Measurements from ENCODE around the gene WAC.
"Not testable (repeated sequence)": the region's sequence is repeated elsewhere in the genome, so short reads cannot be mapped to it uniquely, and the experiment has no call there.

WAC gene

DNA sequence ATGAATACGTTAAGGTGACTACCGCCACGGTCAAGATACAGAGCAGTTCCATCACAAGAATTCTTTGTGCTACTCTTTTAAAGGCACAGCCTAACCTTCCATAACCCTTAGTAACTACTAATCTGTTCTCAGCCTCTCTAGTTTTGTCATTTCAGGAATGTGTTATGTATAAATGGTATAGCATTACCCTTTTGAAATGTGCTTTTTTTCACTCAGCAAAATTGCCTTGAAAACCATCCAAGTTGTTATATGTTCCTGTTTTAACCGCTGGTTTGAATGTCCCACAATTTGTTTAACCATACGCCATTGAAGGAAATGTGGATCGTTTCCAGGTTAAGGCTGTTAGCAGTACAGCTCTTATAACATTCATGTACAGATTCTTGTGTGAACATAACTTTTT is 32.0 kb downstream of the WAC start:
- no peak for DNase-seq (ENCODE audit: low spot score)

DNA sequence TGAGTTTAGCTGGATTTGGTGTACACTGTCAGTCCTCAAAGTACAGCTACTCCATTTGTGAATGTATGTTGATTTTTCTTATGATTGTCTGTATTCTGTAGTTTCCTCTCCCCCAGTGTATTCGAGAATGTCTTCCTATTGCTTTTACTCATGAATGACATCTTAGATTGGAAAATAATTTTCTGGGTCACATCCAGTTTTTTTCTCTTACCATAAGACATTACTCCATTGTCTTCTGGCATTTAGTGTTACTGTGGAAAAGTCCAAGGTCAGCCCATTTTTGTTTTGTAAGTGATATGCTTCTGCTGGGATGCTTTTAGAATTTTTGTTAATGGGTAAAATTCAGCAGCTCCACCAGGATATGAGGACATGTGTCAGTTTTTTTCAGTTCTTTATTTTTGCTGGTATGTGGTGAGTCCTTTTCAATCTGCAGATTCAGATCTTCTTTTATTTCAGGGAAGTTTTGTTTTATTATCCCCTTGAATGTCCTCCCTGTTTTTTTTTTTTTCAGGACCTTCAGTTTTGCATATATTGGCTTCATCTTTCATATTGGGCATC is 33.6 kb downstream of the WAC start:
- peak; percentile 22 for DNase-seq (ENCODE audit: low spot score)

DNA sequence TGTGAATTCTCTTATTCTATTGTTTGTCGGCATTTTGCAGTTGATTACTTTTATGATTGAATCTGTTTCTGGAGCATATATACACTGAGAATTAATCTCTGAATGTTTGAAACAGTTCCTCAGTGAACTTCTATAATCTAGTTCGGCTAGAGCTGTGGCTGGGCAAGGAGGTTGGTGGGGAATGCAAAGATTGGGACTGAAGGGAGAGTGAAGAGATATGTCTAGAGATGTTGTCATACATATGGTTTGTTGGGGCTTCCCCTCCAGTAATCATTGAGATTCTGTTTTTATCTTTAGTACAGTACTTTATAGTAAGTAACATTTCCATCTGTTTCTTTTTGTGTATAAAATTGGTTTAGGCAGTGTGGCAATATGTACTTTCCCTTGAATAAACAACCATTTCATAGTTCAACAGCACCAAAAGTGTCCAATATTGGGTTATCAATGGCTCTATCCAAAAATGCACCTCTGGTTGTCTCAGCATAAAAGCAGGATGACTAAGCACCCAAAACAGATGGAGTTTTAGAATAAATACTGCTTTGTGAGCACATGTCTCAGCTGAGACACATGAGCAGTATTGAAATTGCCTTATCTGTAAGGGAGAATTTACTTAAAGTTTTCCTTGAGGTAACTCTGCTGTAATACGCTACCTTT is 36.7 kb downstream of the WAC start:
- peak; percentile 79 for DNase-seq (ENCODE audit: low spot score)

DNA sequence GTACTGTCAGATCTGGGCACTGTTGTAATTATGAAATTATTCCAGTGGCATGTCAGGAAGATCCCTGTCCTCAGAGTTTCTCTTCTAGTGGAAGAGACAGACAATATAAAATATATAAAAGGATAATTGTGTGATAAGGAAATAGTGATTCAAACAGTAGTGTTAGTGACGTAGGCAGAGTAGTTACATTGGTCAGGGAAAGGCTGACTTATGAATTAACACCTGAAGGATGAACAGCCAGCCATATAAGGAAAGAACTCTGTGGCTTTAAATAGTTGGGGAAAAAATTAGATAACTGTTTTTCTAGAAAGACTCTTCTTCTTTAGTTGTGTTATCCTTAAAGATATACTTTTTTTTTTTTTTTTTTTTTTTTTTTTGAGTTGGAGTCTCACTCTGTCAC is 37.7 kb downstream of the WAC start:
- DNase-seq (ENCODE audit: low spot score) = no peak

DNA sequence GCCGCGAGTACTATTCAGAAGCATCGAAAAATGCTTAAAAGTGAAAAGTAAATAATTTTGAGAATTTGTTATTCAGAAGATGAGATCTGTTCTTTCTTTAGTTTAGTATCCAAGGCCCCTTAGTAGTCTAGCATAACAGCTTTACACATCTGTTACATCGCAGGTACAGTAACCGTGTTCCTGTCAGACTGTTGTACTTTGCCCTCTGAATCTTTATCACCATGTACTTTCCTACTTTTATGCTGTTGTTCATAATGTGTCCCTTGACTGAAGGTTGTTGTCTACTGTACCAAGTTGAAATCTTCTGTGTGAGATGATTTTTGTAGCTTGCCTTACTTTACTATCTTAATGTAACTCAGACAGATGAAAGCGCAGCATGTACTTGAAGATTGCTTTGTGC is 38.3 kb downstream of the WAC start:
- DNase-seq (ENCODE audit: low spot score) = no peak

DNA sequence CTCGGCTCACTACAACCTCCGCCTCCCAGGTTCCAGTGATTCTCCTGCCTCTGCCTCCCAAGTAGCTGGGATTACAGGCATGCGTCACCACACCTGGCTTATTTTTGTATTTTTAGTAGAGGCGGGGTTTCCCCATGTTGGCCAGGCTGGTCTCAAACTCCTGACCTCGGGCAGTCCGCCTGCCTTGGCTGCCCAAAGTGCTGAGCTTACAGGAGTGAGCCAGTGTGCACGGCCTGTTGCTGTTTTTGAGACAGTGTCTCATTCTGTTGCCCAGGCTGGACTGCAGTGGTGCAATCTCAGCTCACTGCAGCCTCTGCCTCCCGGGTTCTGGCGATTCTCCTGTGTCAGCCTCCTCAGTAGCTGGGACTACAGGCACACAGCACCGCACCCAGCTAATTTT is 41.3 kb downstream of the WAC start:
- DNase-seq (ENCODE audit: low spot score) = not testable (repeated sequence)

DNA sequence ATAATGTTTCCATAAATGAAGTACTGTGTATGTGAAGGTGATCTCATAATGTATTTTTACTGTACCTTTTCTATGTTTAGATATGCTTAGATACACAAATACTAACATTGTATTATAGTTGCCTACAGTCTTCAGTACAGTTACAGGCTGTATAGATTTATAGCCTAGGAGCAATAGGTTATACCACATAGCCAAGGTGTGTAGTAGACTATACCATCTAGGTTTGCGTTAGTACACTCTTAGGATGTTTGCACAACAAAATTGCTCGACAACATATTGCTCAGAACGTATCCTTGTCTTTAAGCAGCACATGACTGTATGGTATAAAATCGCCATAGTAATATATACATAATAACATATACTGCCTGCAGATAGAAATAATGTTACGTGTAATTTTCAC is 42.9 kb downstream of the WAC start:
- DNase-seq (ENCODE audit: low spot score) = no peak

DNA sequence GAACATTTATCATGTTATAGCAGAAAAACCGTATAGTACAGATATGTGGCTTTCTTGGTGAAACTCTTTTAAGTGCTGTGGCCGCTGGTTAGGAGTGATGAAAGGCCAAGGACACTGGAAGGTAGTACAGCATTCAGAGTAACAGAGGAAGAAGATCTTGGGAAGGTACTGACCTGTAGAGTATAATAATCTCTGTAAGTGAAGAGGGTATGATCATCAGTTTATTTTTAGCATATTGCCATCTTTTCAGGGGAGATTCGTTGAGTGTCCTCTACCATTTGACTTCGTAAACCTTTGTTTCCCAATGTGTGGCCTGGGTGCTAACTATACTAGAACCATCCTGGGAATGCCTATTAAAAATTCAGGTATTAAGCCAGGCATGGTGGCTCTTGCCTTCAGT is 44.6 kb downstream of the WAC start:
- DNase-seq (ENCODE audit: low spot score) = no peak

DNA sequence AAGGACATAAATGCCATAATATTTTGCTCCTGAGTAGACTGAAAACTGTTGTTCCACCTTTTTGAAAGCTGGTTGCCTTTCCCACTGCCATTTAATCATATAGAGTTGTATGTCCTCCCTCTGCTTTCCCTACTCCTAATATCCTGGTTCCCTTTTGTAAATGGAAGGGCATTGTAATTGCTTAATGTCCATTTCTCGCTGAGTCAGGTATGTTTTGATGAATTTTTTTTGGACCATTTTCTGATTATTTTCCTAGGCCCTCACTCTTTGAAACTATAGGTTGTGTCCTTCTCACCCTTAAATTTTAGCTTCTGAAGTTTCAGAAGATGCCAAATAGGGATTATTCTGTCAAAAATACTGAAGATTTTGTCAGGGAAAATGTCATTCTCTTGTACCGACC is 45.5 kb downstream of the WAC start:
- no peak for DNase-seq (ENCODE audit: low spot score)

DNA sequence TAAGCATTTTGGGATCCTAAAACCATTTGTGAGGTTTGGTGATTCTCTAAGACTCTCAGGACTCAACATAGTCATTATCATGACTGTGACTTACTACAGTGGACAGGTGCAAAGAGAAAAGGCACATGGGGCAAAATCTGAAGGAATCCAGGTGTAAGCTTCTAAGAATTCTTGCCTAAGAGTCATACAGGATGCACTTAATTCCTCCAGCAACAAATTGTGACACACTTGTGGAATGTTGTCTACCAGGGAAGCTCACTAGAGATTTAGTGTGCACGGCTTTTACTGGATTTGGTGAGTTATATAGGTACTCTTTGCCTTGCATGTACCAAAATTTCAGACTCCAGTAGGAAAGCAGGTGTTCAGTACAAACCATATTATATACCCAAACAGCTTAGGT is 47.9 kb downstream of the WAC start:
- DNase-seq (ENCODE audit: low spot score) = no peak

DNA sequence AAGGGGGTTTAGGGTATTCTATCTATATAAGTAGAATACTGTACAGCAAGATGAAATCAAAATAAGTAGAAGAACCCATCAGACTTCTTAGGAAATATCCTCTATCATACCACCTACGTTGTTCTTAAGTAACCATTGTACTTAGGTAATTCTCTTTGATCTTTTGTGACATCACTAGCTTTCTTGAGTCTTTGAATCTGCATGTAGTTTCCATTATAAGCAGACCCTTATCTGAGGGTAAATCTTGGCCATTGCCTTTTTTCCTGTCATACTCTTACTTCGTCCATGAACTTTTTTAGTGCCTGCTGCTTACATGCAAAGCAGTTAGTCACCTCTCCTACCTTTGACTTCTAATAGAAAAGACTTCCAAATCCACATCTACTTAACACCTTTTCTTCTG is 49.0 kb downstream of the WAC start:
- no peak for DNase-seq (ENCODE audit: low spot score)

DNA sequence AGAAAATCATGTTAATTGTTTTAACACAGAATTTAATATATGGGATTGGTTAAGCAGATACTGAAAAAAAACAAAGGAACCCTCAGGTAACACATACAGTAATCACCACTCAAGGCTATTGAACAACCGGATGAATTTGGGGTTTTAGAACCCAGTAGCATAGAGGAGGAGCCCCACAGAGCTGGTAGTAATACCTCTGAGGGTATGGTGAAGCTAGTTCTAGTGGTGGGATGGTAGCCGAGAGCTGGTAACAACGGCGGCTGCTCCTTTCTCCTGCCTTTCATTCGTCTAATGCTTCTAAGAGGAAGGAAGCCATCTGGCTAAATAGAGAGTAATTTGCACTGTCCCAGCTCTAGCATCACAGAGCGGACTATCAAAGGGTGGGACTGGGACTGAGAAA is 52.2 kb downstream of the WAC start:
- no peak for DNase-seq (ENCODE audit: low spot score)

DNA sequence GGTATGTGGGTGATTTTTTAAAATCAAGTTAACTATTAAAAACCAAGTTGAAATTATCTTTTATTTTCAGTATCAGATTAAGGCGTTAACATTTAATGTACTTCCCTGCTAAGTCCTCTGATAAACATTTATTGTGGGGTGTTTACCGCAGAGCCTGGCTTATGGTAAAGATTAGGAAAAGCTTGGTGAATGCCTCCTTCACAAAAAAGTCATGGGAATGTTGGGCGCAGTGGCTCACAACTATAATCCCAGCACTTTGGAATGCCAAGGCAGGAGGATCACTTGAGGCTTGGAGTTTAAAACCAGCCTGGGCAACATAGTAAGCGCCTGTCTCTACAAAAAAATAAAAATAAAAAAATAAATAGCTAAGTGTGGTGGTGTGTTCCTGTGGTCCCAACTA is 53.3 kb downstream of the WAC start:
- no peak for DNase-seq (ENCODE audit: low spot score)

DNA sequence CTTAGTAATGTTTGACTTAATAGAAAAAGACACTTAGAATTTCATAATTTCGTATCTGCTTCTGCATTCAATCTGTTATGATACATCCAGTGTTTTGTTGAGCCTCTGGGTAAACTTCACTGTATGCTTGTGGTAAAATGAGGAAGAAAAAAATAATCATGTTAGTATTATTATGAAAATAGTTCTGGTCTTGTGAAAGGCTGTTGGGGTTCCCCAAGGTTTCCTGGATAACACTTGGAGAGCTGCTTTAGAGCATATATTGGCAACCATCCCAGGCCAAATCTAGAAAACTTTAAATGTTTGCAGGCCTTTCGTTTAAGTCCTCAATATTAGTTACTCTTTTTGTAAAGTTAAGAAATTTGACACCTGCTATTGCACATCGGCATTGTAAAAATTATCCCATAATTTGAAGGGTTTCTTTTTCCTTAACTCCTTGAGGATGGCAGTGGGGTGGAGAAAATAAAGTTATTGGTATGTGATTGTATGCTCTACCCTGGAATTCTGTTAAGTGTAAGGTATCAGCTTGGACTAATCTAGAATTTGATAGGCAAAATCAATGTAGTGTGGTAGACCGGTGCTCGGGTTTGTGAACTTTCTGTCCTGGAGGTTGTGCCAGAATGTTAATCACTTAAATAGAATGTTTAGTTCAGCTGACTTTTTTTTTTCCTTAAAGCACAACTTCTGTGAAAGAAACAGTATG is 54.5 kb downstream of the WAC start:
- DNase-seq (ENCODE audit: low spot score) = no peak

DNA sequence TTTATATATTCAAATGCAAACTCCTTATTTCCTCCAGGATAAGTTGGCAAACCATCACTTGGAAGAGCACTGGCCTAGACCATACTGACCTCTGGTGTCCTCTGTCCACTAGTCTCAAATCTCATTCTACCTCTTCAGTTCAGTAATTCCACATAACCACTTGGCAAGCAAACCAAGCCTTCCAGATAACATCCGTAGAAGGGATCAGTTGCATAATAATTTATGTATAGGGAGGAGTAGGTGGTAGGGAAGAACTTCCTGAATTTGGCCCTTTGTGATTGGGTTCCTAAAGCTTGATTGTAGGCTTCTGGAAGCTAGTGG is 55.0 kb downstream of the WAC start:
- peak; percentile 66 for DNase-seq (ENCODE audit: low spot score)

DNA sequence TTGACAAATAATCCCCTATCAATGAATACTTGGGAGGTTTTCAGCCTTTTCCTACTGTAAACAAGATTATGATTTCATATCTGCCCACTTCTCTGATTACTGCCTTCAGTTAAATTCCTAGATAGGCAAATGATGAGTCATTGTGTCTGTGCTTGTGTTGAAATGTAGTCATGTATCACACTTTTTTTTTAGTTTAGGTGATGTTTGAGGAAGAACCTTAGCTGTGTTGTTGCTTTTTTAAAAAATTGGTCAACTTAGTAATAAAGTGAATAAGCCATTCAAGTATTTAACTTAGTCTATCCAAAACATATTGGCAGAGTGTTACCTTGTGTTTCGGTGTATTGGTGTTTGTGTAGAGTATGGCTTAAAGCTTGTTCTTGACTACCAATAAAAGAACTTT is 60.0 kb downstream of the WAC start:
- peak; percentile 7 for DNase-seq (ENCODE audit: low spot score)

DNA sequence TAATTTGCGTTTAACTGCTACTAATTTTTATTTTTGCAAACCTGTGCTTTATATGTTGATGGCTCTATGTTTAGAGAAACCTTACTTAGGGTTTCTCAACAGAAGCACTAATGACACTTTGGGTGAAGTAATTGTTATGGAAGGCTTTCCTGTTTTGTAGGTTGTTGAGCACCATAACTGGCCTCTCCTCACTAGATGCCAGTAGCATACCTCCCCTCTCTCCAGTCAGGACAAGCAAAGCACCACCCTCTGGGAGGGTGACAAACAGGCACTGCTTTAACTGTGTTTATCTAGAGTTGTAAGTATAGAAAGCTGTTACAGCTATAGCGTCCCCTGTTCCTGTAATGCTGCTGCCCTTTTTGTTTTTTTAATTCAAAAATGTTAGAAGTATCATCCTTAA is 60.9 kb downstream of the WAC start:
- no peak for DNase-seq (ENCODE audit: low spot score)

DNA sequence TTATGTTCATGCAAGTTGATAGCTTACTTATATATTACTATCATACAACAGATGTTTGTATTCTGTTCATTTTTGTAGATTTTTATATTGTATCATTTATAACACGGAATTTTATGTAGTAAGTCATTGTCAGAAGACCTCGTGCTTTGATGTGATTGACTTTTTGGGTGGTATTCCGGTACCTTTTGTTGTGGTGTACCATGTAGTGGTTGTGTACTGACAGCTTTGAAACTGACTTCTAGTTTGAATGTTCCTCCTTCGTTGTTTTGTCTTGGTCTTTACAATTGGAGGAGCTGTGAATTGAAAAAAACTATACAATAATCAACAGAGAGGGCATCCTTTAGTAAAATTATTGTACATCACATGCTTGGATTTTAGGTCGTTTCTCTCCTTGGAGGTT is 61.5 kb downstream of the WAC start:
- DNase-seq (ENCODE audit: low spot score) = no peak

DNA sequence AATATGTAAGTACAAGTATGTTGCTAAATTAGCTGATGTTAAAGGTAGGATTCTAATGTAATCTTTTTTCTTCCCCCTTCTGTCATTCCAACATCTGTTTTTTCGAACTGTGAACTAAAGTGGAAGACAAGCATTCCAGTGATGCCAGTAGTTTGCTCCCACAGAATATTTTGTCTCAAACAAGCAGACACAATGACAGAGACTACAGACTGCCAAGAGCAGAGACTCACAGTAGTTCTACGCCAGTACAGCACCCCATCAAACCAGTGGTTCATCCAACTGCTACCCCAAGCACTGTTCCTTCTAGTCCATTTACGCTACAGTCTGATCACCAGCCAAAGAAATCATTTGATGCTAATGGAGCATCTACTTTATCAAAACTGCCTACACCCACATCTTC is 62.7 kb downstream of the WAC start:
- DNase-seq (ENCODE audit: low spot score) = no peak

DNA sequence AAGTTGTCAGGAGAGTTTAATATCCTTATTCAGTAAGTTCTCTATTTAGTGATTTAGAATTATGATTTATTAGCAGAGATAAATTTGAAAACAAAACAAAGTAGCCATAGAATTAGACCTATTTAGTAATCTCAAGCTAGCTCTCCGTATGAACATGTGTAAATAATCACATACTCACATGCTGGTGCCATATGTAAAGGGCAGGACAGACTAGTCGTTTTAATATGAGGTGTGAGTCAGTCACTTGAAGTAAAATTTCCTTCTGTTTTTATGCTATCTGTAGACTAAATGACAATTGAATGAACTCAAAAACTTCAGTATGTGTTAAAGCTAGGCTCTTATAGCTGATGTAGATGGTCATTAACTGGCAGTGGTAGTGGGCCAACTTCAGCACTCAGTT is 67.1 kb downstream of the WAC start:
- no peak for DNase-seq (ENCODE audit: low spot score)

DNA sequence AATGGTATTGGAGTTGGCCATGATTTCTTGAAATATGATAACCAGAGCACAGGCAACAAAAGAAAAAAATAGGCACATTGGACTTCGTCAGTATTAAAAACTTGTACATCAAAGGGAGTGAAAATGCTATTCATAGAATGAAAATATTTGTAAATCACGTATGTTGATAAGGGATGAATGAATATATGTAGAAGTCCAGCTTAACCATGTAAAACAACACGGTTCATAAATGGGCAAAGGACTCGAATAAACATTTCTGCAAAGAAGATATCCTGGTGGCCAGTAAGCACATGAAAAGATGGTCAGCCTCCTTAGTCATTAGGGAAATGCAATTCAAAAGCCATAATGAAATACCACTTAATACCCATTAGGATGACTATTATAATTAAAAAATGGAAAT is 68.1 kb downstream of the WAC start:
- no peak for DNase-seq (ENCODE audit: low spot score)

DNA sequence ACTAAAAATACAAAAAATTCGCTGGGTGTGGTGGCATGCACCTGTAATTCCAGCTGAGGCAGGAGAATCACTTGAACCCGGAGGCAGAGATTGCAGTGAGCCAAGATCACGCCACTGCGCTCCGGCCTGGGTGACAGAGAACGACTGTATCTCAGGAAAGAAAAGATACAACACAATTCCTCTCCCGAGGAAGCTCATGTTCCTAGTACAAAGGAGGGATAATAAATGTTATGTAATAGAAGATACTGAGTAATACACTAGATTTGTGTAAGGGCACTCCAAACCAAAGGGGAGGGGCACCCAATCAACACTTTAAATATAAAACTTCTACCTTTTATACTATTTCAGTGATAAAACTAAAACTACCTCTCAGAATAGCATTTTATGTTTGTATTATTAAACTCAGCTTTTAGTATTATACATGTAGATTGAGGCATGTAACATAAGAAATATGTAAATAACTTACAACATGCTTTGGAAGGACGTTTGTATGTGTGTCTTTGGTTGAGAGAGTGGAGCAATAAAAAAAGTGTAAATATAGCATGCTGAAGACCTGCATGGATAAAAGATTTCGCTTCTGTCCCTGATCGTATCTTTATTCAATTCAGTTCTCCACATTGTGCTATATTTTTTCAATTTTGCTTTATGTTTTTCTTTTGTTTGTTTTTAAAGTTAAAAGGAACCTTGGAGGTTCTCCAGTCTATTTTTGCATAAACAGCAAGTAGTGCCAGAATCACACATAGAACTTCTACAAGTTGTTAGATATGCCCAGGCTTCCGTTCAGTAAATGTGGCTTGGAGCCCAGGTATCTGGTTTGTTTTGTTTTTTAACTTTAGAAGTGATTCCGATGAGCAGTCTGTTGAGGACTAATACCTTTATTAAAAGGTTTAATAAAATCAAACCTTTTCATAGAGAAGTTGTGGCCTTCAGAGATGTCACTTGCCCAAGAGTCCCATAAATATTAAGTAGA is 71.9 kb downstream of the WAC start:
- no peak for DNase-seq (ENCODE audit: low spot score)

DNA sequence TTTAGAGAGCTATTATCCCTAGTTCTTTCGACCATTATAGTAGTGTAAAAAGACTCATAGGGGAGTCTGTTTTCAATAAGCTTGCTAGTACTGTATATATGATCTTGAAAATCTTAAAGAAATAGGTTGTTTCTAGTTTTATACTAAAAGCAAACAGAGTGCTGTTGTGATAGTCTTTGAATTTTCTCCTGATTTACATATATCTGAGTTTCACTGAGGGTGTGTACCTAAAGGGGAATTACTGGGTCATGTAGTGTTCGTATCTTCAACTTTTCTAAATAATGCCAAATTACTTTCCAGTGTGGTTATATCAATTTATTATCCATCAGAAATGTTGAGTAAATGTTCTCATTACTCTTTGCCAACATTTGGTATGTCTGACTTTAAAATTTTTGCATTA is 73.7 kb downstream of the WAC start:
- DNase-seq (ENCODE audit: low spot score) = no peak
